SK-N-SH treated with all-trans-retinoic acid at 6 μM for 48 hours (cell line): ENCODE data around the gene PPP5C.

Experiments
- TOX ChIP-seq: fragments of 250-450 bp; sonication (Bioruptor Pico); IDR thresholded peaks from 2 replicates; pipeline ENCODE4 v1.8.0; 2021; ENCODE audit warnings: mild to moderate bottlenecking, moderate library complexity, borderline replicate concordance
- TF ChIP-seq, protein P1 (sequence below): fragments of 250-450 bp; sonication (Bioruptor Pico); IDR thresholded peaks from 2 replicates; pipeline ENCODE4 v1.5.0; 2020; ENCODE audit warnings: mild to moderate bottlenecking, moderate library complexity

DNA sequence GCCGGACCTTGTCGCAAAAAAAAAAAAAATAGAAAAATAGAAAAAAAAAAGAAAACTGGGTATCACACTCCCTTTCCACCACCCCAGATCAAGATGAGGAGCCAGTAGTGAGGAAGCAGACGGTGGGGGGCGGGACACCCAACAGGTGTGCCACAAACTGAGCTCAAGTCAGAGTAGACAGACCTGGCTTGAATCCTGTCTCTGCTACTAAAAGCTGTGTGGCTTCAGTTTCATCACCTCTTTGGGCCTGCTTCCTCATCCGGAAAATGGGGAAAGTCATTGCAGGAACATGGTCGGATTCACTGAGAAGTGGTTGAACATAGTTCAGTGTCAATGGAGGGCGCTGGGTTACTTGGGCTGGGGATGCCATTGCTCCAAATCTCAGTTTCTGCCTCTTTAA is 47.2 kb upstream of the PPP5C start:
- TF ChIP-seq, protein P1, sequence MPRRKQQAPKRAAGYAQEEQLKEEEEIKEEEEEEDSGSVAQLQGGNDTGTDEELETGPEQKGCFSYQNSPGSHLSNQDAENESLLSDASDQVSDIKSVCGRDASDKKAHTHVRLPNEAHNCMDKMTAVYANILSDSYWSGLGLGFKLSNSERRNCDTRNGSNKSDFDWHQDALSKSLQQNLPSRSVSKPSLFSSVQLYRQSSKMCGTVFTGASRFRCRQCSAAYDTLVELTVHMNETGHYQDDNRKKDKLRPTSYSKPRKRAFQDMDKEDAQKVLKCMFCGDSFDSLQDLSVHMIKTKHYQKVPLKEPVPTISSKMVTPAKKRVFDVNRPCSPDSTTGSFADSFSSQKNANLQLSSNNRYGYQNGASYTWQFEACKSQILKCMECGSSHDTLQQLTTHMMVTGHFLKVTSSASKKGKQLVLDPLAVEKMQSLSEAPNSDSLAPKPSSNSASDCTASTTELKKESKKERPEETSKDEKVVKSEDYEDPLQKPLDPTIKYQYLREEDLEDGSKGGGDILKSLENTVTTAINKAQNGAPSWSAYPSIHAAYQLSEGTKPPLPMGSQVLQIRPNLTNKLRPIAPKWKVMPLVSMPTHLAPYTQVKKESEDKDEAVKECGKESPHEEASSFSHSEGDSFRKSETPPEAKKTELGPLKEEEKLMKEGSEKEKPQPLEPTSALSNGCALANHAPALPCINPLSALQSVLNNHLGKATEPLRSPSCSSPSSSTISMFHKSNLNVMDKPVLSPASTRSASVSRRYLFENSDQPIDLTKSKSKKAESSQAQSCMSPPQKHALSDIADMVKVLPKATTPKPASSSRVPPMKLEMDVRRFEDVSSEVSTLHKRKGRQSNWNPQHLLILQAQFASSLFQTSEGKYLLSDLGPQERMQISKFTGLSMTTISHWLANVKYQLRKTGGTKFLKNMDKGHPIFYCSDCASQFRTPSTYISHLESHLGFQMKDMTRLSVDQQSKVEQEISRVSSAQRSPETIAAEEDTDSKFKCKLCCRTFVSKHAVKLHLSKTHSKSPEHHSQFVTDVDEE (CRISPR knock-in tag), result no peak
- no peak for TF ChIP-seq TOX (CRISPR knock-in tag)
